ENCODE data around the gene RIMBP2.

The RIMBP2 gene

GRCh38 chr12:130620281-130620680 lies 95.8 kb downstream of the RIMBP2 start:
- Histone ChIP-seq H3K4me2 (no peak overlapping the region), H3K27me3 (no peaks in the 10 kb centered on the region), H3K4me1 (no peaks in the 10 kb centered on the region), H3K36me3 (no peaks in the 10 kb centered on the region), H3K9ac (no peak overlapping the region), H3K4me3 (no peak overlapping the region), H3K27ac (no peak overlapping the region), H3K9me3 (peaks cover 11% of the 10 kb centered on the region), H4K20me1 (no peaks in the 10 kb centered on the region)
- TF ChIP-seq Cebpa-rat (IDR thresholded peaks at IDR 0.05) = no peak

- Histone ChIP-seq H3K9me3 (peaks cover 11% of the 10 kb centered on the region), H3K4me1 (no peaks in the 10 kb centered on the region), H3K4me2 (no peak overlapping the region), H4K20me1 (no peaks in the 10 kb centered on the region), H3K27ac (no peak overlapping the region), H3K4me3 (no peak overlapping the region), H3K27me3 (no peaks in the 10 kb centered on the region), H3K36me3 (no peaks in the 10 kb centered on the region), H3K9ac (no peak overlapping the region)
- no peak for TF ChIP-seq Cebpa-rat (IDR thresholded peaks at IDR 0.05)
Measured at GRCh38 chr12:130619385-130620001, 96.6 kb downstream of the RIMBP2 start.

DNA sequence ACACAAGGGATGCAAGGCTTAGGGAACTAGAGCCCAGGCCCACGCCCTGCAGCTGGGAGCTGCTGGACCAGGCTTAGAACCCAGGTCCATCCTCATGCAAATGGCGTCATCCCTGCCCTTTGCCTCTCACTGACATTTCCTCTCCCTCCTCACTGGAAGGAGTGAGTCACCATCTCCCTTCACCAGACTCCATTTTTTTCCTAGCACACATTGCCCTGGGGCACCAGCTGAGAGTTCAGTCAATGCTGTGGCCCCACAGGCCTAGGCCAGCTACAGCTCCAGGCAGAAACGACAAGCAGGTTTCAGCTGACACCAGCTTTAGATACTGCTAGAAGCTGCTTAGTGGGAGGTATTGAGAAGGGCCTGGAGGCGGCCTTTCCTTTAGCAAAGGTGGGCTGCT lies 98.9 kb downstream of the RIMBP2 start:
- Histone ChIP-seq H4K20me1 (no peaks in the 10 kb centered on the region), H3K9ac (no peak overlapping the region), H3K9me3 (peaks cover 4% of the 10 kb centered on the region; the same call in 1 of the 2 replicates), H3K36me3 (no peaks in the 10 kb centered on the region), H3K4me1 (no peaks in the 10 kb centered on the region), H3K27me3 (no peaks in the 10 kb centered on the region), H3K4me3 (no peak overlapping the region), H3K4me2 (no peak overlapping the region), H3K27ac (no peak overlapping the region)
- TF ChIP-seq Cebpa-rat (IDR thresholded peaks at IDR 0.05) = no peak

DNA sequence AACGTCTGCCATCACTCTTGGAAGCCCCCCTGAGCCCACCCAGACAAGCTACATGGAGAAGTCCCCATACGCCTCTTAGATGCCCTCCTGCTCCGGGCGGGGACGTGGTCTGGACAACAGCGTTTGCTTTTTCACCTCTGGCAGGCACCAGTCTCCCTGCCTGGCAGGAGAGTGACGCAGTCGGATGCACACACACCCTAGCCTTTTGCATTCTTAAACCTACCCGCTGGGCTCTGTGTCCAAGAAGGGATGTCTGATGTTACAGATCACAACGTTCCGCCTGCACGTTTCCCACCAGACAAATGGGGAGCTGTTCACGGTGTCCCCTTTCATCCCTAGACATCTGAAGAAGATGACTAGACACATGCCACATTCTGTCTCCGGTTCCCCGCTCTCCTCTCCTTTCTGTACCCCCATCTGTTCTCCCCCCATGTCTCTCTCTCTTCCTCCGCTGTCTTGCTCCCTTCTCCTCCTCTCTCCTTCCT lies 100.2 kb downstream of the RIMBP2 start:
- no peak overlapping the region for H3K27ac ChIP-seq
- H3K36me3 ChIP-seq = no peaks in the 10 kb centered on the region

DNA sequence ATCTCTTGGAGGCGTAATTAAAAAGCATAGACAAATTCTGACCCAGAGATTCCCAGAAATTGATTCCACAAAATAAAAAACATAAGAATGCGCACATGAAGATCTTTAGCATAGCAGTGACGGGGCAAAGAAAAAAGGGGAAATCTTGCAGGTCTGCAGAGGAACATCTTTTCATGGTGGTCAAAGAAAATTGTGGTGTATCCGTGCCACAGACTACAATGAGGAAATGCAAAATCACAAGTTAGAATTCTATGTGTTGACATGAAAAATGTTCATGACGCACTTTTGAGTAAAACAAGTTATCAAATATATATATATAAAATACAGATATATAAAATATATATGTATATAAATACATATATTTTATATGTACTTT lies 101.6 kb downstream of the RIMBP2 start:
- no peak overlapping the region for H3K9ac ChIP-seq
- TF ChIP-seq Cebpa-rat (IDR thresholded peaks at IDR 0.05) = no peak
- no peak overlapping the region for H3K27ac ChIP-seq
- H3K27me3 ChIP-seq = no peaks in the 10 kb centered on the region
- H3K4me1 ChIP-seq = no peaks in the 10 kb centered on the region
- no peak overlapping the region for H3K4me2 ChIP-seq
- H3K4me3 ChIP-seq = no peak overlapping the region
- H3K9me3 ChIP-seq = no peaks in the 10 kb centered on the region
- no peaks in the 10 kb centered on the region for H3K36me3 ChIP-seq
- H4K20me1 ChIP-seq = no peaks in the 10 kb centered on the region

More for the DNA sequence above, 100.2 kb downstream of the RIMBP2 start:
- Histone ChIP-seq H3K27me3 (no peaks in the 10 kb centered on the region), H4K20me1 (no peaks in the 10 kb centered on the region), H3K4me1 (no peaks in the 10 kb centered on the region), H3K4me3 (no peak overlapping the region), H3K4me2 (no peak overlapping the region), H3K9me3 (no peaks in the 10 kb centered on the region), H3K9ac (no peak overlapping the region)
- no peak for TF ChIP-seq Cebpa-rat (IDR thresholded peaks at IDR 0.05)

DNA sequence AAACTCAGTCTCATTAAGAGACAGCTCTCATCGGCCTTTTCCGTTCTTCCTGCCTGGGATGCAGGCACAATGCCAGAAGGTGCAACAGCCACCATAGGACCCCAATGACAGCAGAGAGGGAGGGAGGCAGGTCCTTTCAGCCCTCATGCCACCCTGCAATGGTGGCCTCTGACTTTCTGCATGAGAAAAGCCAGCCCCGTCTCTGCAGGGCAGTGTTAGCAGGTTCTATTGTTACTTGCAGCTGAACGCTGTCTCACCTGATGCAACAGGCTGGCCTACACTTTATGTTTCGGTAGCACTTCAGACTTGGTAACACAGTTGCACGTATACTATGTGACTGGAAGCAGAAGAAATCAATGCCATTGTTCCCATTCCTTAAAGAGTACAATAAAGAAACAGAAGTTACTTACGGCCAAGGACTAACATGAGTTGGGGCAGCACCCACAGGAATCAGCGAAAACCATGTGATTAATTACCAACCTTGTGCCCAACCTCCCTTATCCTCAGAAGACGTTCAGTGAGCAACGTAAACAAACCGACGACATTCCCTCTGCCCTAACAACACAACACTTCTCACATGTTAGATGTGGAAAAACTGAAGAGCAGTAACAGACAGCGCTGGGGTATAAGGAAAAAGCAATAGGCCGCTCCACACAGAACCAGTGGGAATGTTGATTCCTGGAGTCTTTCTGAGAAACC lies 102.1 kb downstream of the RIMBP2 start:
- no peaks in the 10 kb centered on the region for H3K4me1 ChIP-seq
- no peaks in the 10 kb centered on the region for H3K36me3 ChIP-seq
- H3K9me3 ChIP-seq = no peaks in the 10 kb centered on the region
- no peak overlapping the region for H3K4me3 ChIP-seq
- H3K9ac ChIP-seq = no peak overlapping the region
- no peak for TF ChIP-seq Cebpa-rat (IDR thresholded peaks at IDR 0.05)
- H3K27me3 ChIP-seq = no peaks in the 10 kb centered on the region
- H4K20me1 ChIP-seq = no peaks in the 10 kb centered on the region
- H3K27ac ChIP-seq = no peak overlapping the region
- no peak overlapping the region for H3K4me2 ChIP-seq

GRCh38 chr12:130613131-130613530 lies 103.0 kb downstream of the RIMBP2 start:
- Histone ChIP-seq H3K36me3 (no peaks in the 10 kb centered on the region), H3K27me3 (no peaks in the 10 kb centered on the region), H3K9ac (no peak overlapping the region), H3K4me3 (no peak overlapping the region), H3K27ac (no peak overlapping the region), H3K4me2 (no peak overlapping the region), H3K9me3 (no peaks in the 10 kb centered on the region), H3K4me1 (0 out of 2 replicates have a peak, but pooled peaks cover 3% of the 10 kb centered on the region), H4K20me1 (no peaks in the 10 kb centered on the region)
- no peak for TF ChIP-seq Cebpa-rat (IDR thresholded peaks at IDR 0.05)

DNA sequence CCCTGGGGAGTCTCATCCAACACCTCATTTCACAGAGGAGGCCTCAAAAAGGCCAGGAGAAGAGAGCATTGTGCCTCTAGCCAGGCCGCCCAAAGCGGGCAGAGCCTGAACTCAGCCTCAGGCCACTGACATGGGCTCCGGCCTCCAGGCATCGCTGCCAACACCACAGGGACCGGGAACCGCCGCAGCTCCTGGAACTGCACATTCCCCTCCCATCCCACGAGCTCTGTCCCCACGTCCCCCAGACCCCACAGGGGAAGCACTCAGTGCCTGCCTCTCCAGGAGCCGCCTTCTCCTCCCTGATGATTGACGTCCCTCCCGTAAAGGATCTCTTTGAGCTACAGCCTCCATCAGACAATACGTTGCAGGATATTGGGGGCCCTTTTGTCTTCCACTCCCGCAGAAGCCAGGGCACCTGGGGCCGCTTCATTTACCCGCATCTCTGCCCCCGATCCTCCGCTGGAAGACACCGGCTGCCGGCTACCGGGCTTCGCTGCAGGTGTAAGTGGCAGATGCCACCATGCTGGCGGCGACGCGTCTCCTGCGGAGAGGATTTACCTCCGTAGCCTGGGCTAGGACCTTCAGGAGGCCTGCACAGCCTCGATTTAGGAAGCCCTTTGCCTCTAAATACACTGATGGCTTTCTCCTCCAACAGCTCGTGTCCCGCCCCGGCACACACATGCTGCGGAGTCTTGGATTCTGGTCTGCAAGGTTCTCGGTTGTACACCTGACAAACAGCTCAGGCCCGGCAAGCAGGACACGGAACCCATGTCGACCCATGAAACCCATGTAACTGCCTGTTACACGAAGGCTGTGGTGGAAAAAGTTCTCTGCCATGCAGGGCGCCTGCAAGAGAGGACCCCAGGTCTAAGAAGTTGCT lies 104.8 kb downstream of the RIMBP2 start:
- Histone ChIP-seq H3K9me3 (no peaks in the 10 kb centered on the region), H3K4me2 (no peak overlapping the region), H3K4me1 (peaks cover 19% of the 10 kb centered on the region), H3K36me3 (no peaks in the 10 kb centered on the region), H3K27ac (no peak overlapping the region), H3K27me3 (no peaks in the 10 kb centered on the region), H4K20me1 (no peaks in the 10 kb centered on the region), H3K9ac (no peak overlapping the region), H3K4me3 (no peak overlapping the region)
- no peak for TF ChIP-seq Cebpa-rat (IDR thresholded peaks at IDR 0.05)

- no peak overlapping the region for H3K4me2 ChIP-seq
- no peaks in the 10 kb centered on the region for H3K27me3 ChIP-seq
- H3K36me3 ChIP-seq = no peaks in the 10 kb centered on the region
- H4K20me1 ChIP-seq = no peaks in the 10 kb centered on the region
- peaks cover 27% of the 10 kb centered on the region for H3K4me1 ChIP-seq
- no peak overlapping the region for H3K4me3 ChIP-seq
- TF ChIP-seq Cebpa-rat (IDR thresholded peaks at IDR 0.05) = no peak
- H3K9ac ChIP-seq = no peak overlapping the region
- no peak overlapping the region for H3K27ac ChIP-seq
- no peaks in the 10 kb centered on the region for H3K9me3 ChIP-seq
Measured at GRCh38 chr12:130609966-130610365, 106.1 kb downstream of the RIMBP2 start.

- Histone ChIP-seq H3K4me2 (no peak overlapping the region), H3K4me1 (peaks cover 27% of the 10 kb centered on the region), H3K27ac (no peak overlapping the region), H3K27me3 (no peaks in the 10 kb centered on the region), H3K36me3 (no peaks in the 10 kb centered on the region), H3K9me3 (no peaks in the 10 kb centered on the region), H3K4me3 (no peak overlapping the region), H3K9ac (no peak overlapping the region), H4K20me1 (no peaks in the 10 kb centered on the region)
- TF ChIP-seq Cebpa-rat (IDR thresholded peaks at IDR 0.05) = no peak
Measured at GRCh38 chr12:130608831-130609230, 107.3 kb downstream of the RIMBP2 start.

Measured in BLaER1 (cell line).